NCI-H82 treated with DMSO at 0.1 percent for 48 hours (cell line): ENCODE data around the gene DCHS2.

Experiments
- DNase-seq: peaks from one replicate; lab custom pipeline; 2025; ENCODE audit not compliant: unreplicated experiment; lab: John Stamatoyannopoulos, UW

DCHS2 gene

GRCh38 chr4:154390324-154390723 is 101.3 kb downstream of the DCHS2 start:
- DNase-seq: no peak

GRCh38 chr4:154389148-154389547 is 102.5 kb downstream of the DCHS2 start:
- no peak for DNase-seq

GRCh38 chr4:154384012-154384411 is 107.6 kb downstream of the DCHS2 start:
- no peak for DNase-seq

- DNase-seq: no peak
Measured at GRCh38 chr4:154376486-154376885, 115.1 kb downstream of the DCHS2 start.

GRCh38 chr4:154368060-154368459 is 123.5 kb downstream of the DCHS2 start:
- no peak for DNase-seq

- no peak for DNase-seq
Measured at GRCh38 chr4:154367659-154368058, 123.9 kb downstream of the DCHS2 start.

GRCh38 chr4:154366956-154367355 is 124.6 kb downstream of the DCHS2 start:
- DNase-seq: no peak

GRCh38 chr4:154364066-154364845 is 127.3 kb downstream of the DCHS2 start:
- no peak for DNase-seq

- no peak for DNase-seq
Measured at GRCh38 chr4:154361450-154361849, 130.1 kb downstream of the DCHS2 start.

- no peak for DNase-seq
Measured at GRCh38 chr4:154360491-154360890, 131.1 kb downstream of the DCHS2 start.

- no peak for DNase-seq
Measured at GRCh38 chr4:154354883-154355282, 136.7 kb downstream of the DCHS2 start.

- DNase-seq: no peak
Measured at GRCh38 chr4:154349829-154350228, 141.8 kb downstream of the DCHS2 start.

GRCh38 chr4:154348657-154349056 is 142.9 kb downstream of the DCHS2 start:
- no peak for DNase-seq

- DNase-seq: no peak
Measured at GRCh38 chr4:154345359-154345758, 146.2 kb downstream of the DCHS2 start.

- no peak for DNase-seq
Measured at GRCh38 chr4:154344686-154345085, 146.9 kb downstream of the DCHS2 start.

- no peak for DNase-seq
Measured at GRCh38 chr4:154343651-154344050, 147.9 kb downstream of the DCHS2 start.

GRCh38 chr4:154341448-154341847 is 150.2 kb downstream of the DCHS2 start:
- no peak for DNase-seq

GRCh38 chr4:154335588-154335987 is 156.0 kb downstream of the DCHS2 start:
- no peak for DNase-seq

GRCh38 chr4:154332681-154333421 is 158.7 kb downstream of the DCHS2 start:
- DNase-seq: no peak

GRCh38 chr4:154329939-154330338 is 161.7 kb downstream of the DCHS2 start:
- DNase-seq: no peak

- DNase-seq: no peak
Measured at GRCh38 chr4:154329268-154329868, 162.2 kb downstream of the DCHS2 start.

- no peak for DNase-seq
Measured at GRCh38 chr4:154328030-154328429, 163.6 kb downstream of the DCHS2 start.
